A673 (cell line): ENCODE results near the gene MCTS1.

Source experiments
- EZH2 ChIP-seq: fragments of 200-600 bp; sonication (generic); IDR thresholded peaks from 2 replicates; pipeline ENCODE4 v1.6.1; 2017; ENCODE audit warnings: borderline replicate concordance, low read depth, mild to moderate bottlenecking, mixed read lengths, antibody characterized with exemption, low read length; ENCODE audit not compliant: poor library complexity, severe bottlenecking
- TF ChIP-seq, protein P1 (sequence below): fragments of 300-800, 200-600 bp; sonication (generic); conservative IDR thresholded peaks from 2 replicates; pipeline ENCODE4 v1.5.1; 2017; ENCODE audit warnings: low read depth, mild to moderate bottlenecking, antibody characterized with exemption, low read length, moderate library complexity, mixed read lengths

DNA sequence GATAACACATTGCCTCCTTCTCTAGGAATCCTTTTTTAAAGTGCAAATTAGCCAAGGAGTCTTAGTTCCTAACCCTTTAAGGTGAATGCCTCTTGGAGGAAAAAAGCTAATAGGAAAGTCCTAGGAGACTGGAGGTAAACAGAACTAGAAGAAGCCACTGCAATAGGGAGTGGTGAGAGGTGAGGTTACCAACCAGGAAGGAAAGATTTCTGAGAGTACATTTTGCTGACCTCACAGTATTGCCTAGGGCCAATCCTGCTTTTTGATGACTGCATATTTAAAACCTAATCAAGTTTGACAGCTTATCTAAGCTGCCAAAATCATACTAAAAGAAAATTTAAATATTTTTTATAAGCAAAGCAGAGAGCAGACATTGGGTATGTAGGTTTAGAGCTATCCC is 35.9 kb upstream of the MCTS1 start:
- TF ChIP-seq, protein P1, sequence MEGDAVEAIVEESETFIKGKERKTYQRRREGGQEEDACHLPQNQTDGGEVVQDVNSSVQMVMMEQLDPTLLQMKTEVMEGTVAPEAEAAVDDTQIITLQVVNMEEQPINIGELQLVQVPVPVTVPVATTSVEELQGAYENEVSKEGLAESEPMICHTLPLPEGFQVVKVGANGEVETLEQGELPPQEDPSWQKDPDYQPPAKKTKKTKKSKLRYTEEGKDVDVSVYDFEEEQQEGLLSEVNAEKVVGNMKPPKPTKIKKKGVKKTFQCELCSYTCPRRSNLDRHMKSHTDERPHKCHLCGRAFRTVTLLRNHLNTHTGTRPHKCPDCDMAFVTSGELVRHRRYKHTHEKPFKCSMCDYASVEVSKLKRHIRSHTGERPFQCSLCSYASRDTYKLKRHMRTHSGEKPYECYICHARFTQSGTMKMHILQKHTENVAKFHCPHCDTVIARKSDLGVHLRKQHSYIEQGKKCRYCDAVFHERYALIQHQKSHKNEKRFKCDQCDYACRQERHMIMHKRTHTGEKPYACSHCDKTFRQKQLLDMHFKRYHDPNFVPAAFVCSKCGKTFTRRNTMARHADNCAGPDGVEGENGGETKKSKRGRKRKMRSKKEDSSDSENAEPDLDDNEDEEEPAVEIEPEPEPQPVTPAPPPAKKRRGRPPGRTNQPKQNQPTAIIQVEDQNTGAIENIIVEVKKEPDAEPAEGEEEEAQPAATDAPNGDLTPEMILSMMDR, result no peak
- no peak for TF ChIP-seq EZH2
